Vagina (tissue), 2 donors: ENCODE data around the gene RYR2.

Source experiments
- POLR2A ChIP-seq, 2 donors: fragments of 450-650 bp; IDR thresholded peaks; one replicate each; pipeline ENCODE4 v1.6.1; 2017; ENCODE audit warnings: antibody characterized with exemption in 2 of 2, mild to moderate bottlenecking in 2 of 2, moderate library complexity in 2 of 2
- POLR2AphosphoS5 ChIP-seq, 2 donors: sonication (generic); formaldehyde crosslinking; IDR thresholded peaks; one replicate each; pipeline ENCODE4 v1.9.0; 2017; ENCODE audit warnings: antibody characterized with exemption in 2 of 2, mild to moderate bottlenecking in 2 of 2, low read depth in 1 of 2; ENCODE audit not compliant: insufficient read depth in 1 of 2
- TF ChIP-seq, protein P1 (sequence below), 3 experiments: fragments of 450-650 bp in 2 of 3; fragments of 200-600 bp in 1 of 3; sonication (generic) in 1 of 3; IDR thresholded peaks; one replicate each; pipeline ENCODE4 v1.5.1; 2017 to 2019; ENCODE audit warnings: antibody characterized with exemption in 3 of 3, mild to moderate bottlenecking in 2 of 3, moderate library complexity in 2 of 3

DNA sequence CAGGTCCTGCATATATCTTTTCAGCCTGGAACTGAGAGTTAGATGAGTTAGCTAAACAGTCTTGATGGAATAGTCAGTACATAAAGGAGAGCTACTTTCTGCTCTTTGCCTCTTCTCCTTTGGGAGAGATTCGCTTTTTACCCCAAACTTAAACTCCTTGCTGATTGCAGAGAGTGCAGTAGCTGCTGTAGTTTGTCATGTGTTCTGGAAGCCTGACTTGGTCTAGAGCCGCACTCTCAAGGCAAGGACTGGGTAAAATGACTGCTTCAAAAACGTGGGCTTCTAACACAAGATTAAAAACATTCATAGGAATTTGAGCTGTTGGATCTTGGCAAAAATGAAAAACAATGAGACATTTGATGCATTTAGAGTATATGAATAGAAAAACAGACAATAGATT lies 351.6 kb downstream of the RYR2 start:
- TF ChIP-seq POLR2A (IDR thresholded peaks at IDR 0.05) = no peak
- TF ChIP-seq, protein P1, sequence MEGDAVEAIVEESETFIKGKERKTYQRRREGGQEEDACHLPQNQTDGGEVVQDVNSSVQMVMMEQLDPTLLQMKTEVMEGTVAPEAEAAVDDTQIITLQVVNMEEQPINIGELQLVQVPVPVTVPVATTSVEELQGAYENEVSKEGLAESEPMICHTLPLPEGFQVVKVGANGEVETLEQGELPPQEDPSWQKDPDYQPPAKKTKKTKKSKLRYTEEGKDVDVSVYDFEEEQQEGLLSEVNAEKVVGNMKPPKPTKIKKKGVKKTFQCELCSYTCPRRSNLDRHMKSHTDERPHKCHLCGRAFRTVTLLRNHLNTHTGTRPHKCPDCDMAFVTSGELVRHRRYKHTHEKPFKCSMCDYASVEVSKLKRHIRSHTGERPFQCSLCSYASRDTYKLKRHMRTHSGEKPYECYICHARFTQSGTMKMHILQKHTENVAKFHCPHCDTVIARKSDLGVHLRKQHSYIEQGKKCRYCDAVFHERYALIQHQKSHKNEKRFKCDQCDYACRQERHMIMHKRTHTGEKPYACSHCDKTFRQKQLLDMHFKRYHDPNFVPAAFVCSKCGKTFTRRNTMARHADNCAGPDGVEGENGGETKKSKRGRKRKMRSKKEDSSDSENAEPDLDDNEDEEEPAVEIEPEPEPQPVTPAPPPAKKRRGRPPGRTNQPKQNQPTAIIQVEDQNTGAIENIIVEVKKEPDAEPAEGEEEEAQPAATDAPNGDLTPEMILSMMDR (IDR thresholded peaks at IDR 0.05) = no peak
- no peak for TF ChIP-seq POLR2AphosphoS5 (IDR thresholded peaks at IDR 0.05; ENCODE audit: insufficient read depth in 1 of 2, low read depth in 1 of 2)
